Measurements from ENCODE around the gene LSM11.

LSM11 gene

GRCh38 chr5:157785801-157786200 lies 42.3 kb downstream of the LSM11 start:
- TF ChIP-seq, protein P1, sequence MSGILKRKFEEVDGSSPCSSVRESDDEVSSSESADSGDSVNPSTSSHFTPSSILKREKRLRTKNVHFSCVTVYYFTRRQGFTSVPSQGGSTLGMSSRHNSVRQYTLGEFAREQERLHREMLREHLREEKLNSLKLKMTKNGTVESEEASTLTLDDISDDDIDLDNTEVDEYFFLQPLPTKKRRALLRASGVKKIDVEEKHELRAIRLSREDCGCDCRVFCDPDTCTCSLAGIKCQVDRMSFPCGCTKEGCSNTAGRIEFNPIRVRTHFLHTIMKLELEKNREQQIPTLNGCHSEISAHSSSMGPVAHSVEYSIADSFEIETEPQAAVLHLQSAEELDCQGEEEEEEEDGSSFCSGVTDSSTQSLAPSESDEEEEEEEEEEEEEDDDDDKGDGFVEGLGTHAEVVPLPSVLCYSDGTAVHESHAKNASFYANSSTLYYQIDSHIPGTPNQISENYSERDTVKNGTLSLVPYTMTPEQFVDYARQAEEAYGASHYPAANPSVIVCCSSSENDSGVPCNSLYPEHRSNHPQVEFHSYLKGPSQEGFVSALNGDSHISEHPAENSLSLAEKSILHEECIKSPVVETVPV (CRISPR knock-in tag; IDR thresholded peaks at IDR 0.05) = no peak
- TF ChIP-seq TOX (CRISPR knock-in tag; IDR thresholded peaks at IDR 0.05; ENCODE audit: borderline replicate concordance) = no peak
- TF ChIP-seq ARNTL (CRISPR knock-in tag; IDR thresholded peaks at IDR 0.05; ENCODE audit: borderline replicate concordance, low read depth) = no peak
- TF ChIP-seq ZC3H10 (CRISPR knock-in tag; IDR thresholded peaks at IDR 0.05) = no peak
- no peak for TF ChIP-seq GLIS3 (CRISPR knock-in tag; IDR thresholded peaks at IDR 0.05)
- TF ChIP-seq ESRRG (CRISPR knock-in tag; IDR thresholded peaks at IDR 0.05) = no peak
- TF ChIP-seq, protein P2, sequence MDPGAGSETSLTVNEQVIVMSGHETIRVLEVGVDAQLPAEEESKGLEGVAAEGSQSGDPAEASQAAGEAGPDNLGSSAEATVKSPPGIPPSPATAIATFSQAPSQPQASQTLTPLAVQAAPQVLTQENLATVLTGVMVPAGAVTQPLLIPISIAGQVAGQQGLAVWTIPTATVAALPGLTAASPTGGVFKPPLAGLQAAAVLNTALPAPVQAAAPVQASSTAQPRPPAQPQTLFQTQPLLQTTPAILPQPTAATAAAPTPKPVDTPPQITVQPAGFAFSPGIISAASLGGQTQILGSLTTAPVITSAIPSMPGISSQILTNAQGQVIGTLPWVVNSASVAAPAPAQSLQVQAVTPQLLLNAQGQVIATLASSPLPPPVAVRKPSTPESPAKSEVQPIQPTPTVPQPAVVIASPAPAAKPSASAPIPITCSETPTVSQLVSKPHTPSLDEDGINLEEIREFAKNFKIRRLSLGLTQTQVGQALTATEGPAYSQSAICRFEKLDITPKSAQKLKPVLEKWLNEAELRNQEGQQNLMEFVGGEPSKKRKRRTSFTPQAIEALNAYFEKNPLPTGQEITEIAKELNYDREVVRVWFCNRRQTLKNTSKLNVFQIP (CRISPR knock-in tag; IDR thresholded peaks at IDR 0.05; ENCODE audit: borderline replicate concordance, low read depth) = no peak
- no peak for TF ChIP-seq SNAI2 (CRISPR knock-in tag; IDR thresholded peaks at IDR 0.05)
- no peak for TF ChIP-seq TCF4 (CRISPR knock-in tag; IDR thresholded peaks at IDR 0.05; ENCODE audit: borderline replicate concordance)
- no peak for TF ChIP-seq TSHZ2 (CRISPR knock-in tag; IDR thresholded peaks at IDR 0.05)
- no peak for TF ChIP-seq CREB5 (CRISPR knock-in tag; IDR thresholded peaks at IDR 0.05; ENCODE audit: low read depth)
- TF ChIP-seq ZNF70 (CRISPR knock-in tag; IDR thresholded peaks at IDR 0.05) = no peak
- no peak for TF ChIP-seq CSDC2 (CRISPR knock-in tag; IDR thresholded peaks at IDR 0.05)
- TF ChIP-seq ZNF8 (CRISPR knock-in tag; IDR thresholded peaks at IDR 0.05) = no peak
- TF ChIP-seq ZFP30 (CRISPR knock-in tag; IDR thresholded peaks at IDR 0.05) = no peak
- no peak for TF ChIP-seq RARB (CRISPR knock-in tag; IDR thresholded peaks at IDR 0.05)
- TF ChIP-seq ISL1 (CRISPR knock-in tag; IDR thresholded peaks at IDR 0.05) = no peak
- TF ChIP-seq ZNF565 (CRISPR knock-in tag; conservative IDR thresholded peaks at IDR 0.05; ENCODE audit: low read depth) = no peak
- TF ChIP-seq OSR1 (CRISPR knock-in tag; IDR thresholded peaks at IDR 0.05) = no peak
- no peak for ATAC-seq

- ATAC-seq = no peak
- TF ChIP-seq ZNF565 (CRISPR knock-in tag; conservative IDR thresholded peaks at IDR 0.05; ENCODE audit: low read depth) = no peak
- TF ChIP-seq TCF4 (CRISPR knock-in tag; IDR thresholded peaks at IDR 0.05; ENCODE audit: borderline replicate concordance) = no peak
- TF ChIP-seq ZFP3 (CRISPR knock-in tag; IDR thresholded peaks at IDR 0.05) = no peak
- TF ChIP-seq, protein P1 (CRISPR knock-in tag; IDR thresholded peaks at IDR 0.05) = no peak
- no peak for TF ChIP-seq ZNF8 (CRISPR knock-in tag; IDR thresholded peaks at IDR 0.05)
- no peak for TF ChIP-seq ISL1 (CRISPR knock-in tag; IDR thresholded peaks at IDR 0.05)
- TF ChIP-seq PATZ1 (CRISPR knock-in tag; IDR thresholded peaks at IDR 0.05; ENCODE audit: borderline replicate concordance) = no peak
- no peak for TF ChIP-seq ESRRG (CRISPR knock-in tag; IDR thresholded peaks at IDR 0.05)
- TF ChIP-seq TSHZ2 (CRISPR knock-in tag; IDR thresholded peaks at IDR 0.05) = no peak
Observed at GRCh38 chr5:157793301-157793700, 49.8 kb downstream of the LSM11 start.

Measured in SK-N-SH treated with all-trans-retinoic acid at 6 μM for 48 hours (cell line).